GM18868 (cell line): Measurements from ENCODE around the gene CNTROB.

Source experiments
- ATAC-seq: cut with Tn5 transposase; IDR thresholded peaks from one replicate; pipeline ENCODE4 v1.9.1; 2021; ENCODE audit warnings: mild to moderate bottlenecking, moderate library complexity; ENCODE audit not compliant: unreplicated experiment

CNTROB gene

DNA sequence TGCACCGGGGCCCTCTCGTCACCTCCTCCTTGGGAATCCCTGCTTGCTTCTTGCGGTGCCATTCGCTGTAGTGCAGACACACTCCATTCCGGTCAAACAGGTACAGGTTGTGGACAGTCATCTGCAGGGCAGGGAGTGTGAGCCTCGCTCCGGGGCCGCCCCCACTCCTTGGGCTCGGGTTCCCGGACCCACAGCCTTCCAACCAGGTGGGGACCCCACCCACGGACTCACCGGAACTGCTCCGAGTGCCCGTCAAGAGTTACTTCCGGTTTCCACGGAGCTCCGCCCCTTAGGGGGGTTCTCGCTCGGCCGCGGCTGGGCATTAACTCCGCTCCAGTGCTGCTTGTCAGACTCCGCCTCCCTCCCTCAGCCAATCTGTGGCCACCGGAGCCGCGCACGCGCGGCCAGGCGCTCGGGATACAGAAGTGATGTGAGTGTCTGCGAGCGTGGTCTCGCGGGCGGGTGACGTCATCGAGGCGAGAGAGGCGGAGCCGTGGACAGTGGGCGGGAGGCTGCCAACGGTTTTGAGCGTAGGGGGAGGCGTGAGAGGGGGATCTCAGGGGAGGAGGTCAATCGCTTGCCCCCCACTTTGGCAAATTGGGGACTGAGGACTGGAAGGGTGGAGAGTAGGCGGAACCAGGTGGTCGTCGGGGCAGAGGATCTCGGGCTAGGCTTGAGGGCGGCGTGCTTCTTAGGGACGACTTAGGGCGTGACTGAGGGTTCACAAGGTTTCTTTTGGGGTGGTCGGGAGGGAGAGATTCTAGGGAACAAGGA is at the start of gene CNTROB, which contains the start of gene TRAPPC1:
TSS of gene CNTROB (plus strand) at position 498 of the 774 bp plus-strand sequence. CDS start 874 bp downstream, outside the sequence.
TSS of gene TRAPPC1 (minus strand) at position 238 of the 774 bp plus-strand sequence. CDS start at position 121, 117 bp downstream.
- ATAC-seq = peak; percentile 94

DNA sequence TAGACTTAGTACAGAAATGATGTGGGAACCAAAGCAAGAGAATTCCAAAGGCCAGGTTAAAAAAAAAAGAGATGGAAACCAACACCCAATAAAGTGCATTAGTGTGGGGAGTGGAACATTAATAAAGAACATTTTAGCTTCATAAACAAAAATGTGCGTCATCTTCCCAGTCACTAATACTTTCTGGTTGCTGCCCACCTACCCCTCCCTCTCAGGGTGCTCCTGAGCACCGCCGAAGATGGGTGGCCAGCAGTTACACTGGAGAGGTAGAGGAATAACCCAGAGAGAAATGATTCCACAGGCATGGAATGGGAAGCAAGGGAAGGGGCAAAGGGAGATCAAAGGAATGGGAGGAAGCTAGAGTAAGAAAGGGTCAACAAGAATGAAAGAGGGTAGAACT is 49.4 kb upstream of the CNTROB start:
- ATAC-seq = no peak

- no peak for ATAC-seq
Measured at GRCh38 chr17:7883781-7884386, 48.1 kb upstream of the CNTROB start.

- ATAC-seq = no peak
Measured at GRCh38 chr17:7884581-7885366, 47.2 kb upstream of the CNTROB start.

- ATAC-seq = no peak
Measured at GRCh38 chr17:7885367-7886226, 46.4 kb upstream of the CNTROB start.

DNA sequence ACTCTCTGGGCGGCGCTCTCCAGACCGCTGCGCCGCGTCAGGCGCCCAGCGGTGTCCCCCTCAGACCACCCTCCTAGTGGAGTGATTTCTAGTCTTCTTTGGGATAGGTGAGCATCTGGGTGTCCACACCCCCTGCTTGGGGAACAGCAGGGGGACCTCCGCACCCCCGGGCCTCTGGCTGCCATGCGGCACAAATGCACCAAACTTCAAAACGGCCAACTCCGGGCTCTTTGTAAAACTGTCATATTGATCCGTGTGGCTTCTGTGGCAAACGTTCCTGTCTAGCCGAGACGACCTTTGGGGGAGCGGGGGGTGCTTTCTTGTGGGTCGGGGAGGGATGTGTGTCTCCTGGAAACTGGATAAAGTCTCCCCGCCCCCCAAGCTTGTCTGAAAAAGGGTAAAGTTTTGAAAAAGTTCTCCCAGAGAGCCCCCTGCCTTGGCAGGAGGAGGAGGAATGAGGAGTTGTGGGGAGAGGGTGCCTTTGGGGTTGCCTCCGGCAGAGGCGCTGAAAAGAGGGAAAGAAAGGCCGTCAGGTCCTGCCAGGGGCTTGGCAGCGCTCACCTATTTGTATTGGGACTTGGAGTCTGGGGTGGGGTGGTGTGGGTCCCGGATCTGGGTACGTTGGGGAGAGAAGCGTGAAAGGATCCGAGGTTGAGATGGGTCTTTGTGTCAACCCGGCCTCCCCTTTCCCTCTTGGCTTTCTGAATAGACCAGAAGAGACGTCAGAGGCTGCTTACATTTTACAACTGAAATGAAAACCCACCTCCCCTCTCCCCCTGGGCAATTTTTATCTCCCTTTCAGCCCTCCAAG is 45.6 kb upstream of the CNTROB start:
- no peak for ATAC-seq

DNA sequence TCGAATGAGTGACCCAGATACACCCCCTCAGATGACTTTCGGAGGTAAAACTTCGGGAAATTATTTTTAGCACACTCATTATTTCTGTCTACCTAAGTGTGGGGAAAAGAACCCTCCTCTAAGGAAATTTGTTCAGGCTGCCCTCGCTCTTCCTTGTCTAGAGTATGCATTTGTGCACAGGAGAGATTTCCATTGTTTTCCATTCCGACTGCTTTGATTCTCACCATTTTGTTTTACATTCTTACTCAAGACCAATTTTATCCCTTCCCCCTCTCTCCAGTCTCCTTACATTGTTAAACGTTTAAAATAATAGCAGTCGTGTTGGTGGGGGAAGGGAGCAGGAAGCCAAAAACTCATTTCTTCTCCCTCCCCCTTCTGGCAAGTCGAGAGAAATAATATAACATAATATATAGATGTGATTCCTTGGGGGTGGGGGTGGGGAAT is 44.9 kb upstream of the CNTROB start:
- ATAC-seq = no peak

DNA sequence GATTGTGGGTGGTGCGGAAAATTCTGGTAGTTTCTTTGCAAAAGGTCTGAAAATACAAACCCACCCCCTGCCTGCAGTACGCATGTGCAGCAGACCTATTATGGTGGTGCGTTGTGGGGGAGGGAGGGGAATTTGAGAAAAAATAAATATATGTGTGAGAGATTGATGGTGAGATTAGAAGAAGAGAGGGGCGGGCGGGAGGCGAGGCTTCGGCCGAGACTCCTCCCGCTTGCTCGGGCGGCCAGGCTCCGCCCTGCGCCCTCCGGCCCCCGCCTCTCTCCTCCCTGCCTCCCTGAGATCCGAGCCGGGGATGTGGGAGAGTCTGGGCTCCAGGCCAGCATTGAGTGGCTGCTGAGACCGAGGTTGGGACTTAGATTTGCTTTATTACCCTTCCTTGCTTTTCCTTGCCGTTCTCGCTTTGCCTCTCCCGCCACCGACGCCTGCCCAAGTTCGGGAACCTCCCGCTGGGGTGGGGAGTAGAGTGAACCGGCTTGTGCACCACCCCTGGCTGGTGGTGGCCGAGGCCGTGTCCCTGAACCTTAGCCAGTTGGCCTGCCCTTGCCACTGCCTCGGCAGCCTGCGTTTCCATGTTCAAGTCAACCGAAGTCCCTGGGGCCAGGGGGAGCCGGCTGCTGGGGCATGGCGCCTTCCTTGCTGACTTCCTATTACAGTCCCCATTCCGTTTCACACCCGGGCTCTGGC is 44.4 kb upstream of the CNTROB start:
- peak; percentile 60 for ATAC-seq

- no peak for ATAC-seq
Measured at GRCh38 chr17:7888184-7888920, 43.7 kb upstream of the CNTROB start, which contains the start of gene CHD3. CHD3 (plus strand) TSS chr17:7888789; CDS start chr17:7889001, 212 bp downstream.

GRCh38 chr17:7889166-7889955 is 42.6 kb upstream of the CNTROB start:
- no peak for ATAC-seq

- ATAC-seq = no peak
Measured at GRCh38 chr17:7893187-7893880, 38.7 kb upstream of the CNTROB start.

DNA sequence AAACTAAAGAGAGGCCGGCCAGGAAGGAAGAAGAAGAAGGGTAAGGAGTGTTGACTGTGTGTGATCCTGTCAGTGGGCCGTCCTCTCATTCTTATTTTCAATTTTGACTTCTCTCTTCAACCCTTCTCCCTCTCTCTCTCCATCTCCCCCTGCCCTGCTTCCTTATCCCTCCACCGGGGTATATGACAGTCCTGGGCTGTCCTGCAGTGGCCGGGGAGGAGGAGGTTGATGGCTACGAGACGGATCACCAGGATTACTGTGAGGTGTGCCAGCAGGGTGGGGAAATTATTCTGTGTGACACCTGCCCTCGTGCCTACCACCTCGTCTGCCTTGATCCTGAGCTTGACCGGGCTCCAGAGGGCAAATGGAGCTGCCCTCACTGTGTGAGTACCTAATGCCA is 37.8 kb upstream of the CNTROB start:
- ATAC-seq = no peak

GRCh38 chr17:7894866-7895265 is 37.1 kb upstream of the CNTROB start:
- ATAC-seq = no peak

DNA sequence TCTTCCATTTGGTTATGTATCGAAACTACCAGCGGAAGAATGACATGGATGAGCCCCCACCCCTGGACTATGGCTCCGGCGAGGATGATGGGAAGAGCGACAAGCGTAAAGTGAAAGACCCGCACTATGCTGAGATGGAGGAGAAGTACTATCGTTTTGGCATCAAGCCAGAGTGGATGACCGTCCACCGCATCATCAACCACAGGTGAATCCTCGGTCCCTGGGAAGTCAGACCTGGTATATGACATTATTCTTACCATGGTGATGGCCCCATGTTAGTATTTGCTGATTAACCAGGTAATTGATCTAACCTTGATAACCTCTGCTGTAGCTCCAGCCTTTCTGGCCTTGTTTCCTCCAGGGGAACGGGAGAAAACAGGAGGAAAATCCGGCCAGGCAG is 34.9 kb upstream of the CNTROB start:
- ATAC-seq = no peak

GRCh38 chr17:7897773-7898172 is 34.2 kb upstream of the CNTROB start:
- no peak for ATAC-seq

DNA sequence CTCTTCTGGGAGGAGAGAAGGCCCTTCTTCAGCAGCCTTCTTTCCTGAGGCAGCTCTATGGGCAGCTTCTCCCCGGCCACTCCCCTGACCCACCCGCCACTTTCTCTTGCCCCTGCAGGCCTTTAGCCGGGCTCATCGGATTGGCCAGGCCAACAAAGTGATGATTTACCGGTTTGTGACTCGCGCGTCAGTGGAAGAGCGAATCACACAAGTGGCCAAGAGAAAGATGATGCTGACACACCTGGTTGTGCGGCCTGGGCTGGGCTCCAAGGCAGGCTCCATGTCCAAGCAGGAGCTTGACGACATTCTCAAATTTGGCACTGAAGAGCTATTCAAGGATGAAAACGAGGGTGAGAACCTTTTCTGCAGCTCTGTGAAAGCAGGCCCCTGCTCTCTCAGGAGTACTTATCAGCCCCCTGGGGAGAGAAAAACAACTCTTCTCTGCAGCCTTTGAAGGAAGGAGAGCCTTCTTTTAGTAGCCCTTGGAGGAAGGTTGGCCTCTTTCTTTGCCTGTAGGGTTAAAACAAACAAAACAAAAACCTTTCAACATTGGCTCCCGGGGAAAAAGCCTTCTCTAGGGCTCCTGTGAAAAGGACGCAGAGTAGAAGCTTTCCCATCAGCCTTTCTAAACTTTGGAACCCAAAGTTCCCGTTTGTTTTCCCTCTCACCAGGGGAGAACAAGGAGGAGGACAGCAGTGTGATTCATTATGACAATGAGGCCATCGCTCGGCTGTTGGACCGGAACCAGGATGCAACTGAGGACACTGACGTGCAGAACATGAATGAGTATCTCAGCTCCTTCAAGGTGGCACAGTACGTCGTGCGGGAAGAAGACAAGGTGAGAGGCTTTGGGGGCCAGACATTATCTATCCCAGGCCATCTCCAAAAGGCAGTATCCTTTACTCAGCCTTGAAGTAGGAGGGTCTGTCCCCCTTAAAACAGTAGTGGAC is 28.6 kb upstream of the CNTROB start:
- ATAC-seq = no peak
